Stimulated activated CD8-positive, alpha-beta memory T cell treated with anti-CD3 and anti-CD28 coated beads, Interleukin-4, amount 100 ng/mL, for 1 hour (primary cell): Measurements from ENCODE around the gene NANOS1.

Source experiments
- DNase-seq, 2 donors: peaks; one replicate each; pipeline ENCODE4 v3.0.0-alpha.2; 2020; ENCODE audit warnings: low read depth in 2 of 2, low spot score in 1 of 2

Gene NANOS1

DNA sequence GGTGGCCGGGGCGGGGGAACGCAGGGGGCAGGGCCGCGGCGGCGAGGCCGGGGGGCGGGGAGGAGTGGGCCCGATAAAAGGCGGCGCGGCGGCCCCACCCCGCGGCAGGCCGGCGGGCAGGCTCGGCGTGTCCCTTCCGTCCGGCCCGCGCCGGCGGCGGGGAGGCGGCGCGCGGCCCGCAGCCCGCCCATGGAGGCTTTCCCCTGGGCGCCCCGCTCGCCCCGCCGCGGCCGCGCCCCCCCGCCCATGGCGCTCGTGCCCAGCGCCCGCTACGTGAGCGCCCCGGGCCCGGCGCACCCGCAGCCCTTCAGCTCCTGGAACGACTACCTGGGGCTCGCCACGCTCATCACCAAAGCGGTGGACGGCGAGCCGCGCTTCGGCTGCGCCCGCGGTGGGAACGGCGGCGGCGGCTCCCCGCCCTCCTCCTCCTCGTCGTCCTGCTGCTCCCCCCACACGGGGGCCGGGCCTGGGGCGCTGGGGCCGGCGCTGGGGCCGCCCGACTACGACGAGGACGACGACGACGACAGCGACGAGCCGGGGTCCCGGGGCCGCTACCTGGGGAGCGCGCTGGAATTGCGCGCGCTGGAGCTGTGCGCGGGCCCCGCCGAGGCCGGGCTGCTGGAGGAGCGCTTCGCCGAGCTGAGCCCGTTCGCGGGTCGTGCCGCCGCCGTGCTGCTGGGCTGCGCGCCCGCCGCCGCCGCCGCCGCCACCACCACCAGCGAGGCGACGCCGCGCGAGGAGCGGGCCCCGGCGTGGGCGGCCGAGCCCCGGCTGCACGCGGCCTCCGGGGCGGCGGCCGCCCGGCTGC is at the start of gene NANOS1:
TSS of gene NANOS1 (plus strand) at position 102 of the 808 bp plus-strand sequence. CDS start at position 190, 88 bp downstream.
- no peak for DNase-seq

GRCh38 chr10:118980135-118980865 is 49.2 kb upstream of the NANOS1 start:
- DNase-seq = no peak

DNA sequence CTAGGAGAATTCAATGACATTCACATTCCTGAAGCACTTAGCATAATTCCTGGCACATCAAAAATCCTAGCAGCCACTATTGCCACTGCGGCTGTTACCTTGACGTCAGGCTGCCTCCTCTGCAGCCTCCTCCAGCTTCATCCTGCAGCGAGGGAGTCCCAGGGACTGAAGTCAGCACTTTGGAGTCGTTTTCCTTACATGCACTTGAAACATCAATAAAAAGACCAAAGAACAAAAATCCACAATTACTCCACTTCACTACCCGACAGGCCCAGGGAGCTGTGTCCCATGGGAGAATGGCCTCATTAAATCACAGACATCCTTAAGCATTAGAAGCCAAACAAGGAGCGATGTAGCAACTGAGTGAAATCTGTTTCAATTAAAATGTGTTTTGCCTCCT is 48.6 kb upstream of the NANOS1 start:
- no peak for DNase-seq

GRCh38 chr10:118981946-118982345 is 47.6 kb upstream of the NANOS1 start:
- no peak for DNase-seq

DNA sequence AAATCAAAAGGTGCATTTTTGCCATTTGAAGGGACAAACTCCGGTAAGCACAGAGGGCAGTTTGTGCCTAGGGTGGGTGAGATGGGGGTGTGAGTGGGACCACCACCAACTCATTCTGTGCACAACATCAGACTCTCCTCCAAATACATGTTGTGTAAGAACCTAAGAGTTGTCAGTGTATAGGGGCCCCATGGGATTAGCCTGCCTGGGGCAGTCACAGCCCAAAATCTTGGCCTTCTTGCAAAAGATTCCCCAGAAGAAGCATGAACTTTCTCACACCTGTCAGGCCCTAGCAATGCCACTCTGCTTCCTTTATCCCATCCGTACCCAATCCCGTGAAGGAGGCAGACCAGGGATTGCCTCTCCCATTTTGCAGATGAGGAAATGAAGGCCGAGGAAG is 47.1 kb upstream of the NANOS1 start:
- DNase-seq = no peak

DNA sequence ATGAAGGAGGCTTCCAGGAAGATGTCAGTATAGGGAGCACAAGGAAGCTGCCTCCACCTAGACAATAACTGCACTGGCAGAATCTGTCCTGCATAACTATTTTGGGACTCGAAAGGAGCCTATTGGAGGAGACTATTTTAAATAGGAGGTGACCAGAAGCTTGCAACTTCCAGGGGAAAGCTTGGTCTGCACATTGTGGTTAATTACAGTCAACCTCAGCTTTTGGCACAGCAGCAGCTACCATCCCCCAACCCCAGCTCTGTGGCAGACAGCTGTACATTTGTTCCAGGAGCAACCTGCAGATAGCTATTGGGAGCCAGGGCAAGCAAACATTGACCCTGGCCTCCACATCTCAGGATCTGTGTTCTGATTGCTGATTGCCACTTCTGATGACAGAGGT is 46.3 kb upstream of the NANOS1 start:
- no peak for DNase-seq

DNA sequence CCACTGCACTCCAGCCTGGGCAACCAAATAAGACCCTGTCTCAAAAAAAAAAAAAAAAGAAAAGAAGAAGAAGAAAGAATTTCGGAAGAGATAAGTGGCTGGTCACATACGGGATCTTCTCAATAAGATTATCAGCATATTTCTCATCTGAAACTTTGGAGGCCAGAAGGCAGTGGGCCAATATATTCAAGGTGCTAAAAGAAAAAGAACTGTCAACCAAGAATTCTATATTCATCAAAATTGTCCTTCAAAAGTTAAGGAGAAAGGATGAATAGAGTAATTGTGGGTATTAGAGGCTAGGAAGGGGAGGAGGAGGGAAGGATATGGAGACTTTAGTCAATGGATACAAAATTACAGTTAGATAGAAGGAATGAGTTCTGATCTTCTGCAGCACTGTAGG is 43.9 kb upstream of the NANOS1 start:
- no peak for DNase-seq

DNA sequence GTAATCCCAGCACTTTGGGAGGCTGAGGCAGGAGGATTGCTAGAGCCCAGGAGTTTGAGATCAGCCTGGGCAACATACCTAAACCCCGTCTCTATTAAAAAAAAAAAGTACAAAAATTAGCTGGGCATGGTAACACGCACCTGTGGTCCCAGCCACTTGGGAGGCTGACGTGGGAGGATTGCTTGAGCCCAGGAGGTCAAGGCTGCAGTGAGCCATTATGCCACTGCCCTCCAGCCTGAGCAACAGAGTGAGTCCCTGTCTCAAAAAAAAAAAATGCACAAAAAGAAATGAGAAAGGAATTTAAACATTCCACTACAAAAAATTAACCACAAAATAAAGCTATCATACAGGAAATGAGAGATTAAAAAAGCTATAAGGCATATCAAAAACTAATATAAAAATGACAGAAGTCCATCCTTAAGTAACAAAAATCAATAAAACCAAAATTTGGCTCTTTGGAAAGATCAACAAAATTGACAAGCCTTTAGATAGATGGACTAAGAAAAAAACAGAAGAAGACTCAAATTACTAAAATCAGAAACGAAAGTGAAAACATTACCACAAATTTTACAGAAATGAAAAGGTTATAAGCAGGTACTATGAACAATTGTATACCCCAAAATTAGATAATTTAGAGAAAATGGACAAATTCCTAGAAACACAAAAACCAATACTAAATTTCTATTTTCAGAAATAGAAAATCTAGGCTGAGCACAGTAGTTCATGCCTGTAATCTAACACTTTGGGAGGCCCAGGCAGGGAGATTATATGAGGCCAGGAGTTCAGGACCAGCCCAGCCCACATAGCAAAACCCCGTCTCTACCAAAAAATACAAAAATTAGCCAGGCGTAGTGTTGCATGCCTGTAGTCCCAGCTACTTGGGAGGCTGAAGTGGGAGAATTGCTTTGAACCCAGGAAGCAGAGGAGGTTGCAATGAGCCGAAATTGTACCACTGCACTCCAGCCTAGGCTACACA is 42.4 kb upstream of the NANOS1 start:
- no peak for DNase-seq

GRCh38 chr10:118990326-118990725 is 39.2 kb upstream of the NANOS1 start:
- no peak for DNase-seq

DNA sequence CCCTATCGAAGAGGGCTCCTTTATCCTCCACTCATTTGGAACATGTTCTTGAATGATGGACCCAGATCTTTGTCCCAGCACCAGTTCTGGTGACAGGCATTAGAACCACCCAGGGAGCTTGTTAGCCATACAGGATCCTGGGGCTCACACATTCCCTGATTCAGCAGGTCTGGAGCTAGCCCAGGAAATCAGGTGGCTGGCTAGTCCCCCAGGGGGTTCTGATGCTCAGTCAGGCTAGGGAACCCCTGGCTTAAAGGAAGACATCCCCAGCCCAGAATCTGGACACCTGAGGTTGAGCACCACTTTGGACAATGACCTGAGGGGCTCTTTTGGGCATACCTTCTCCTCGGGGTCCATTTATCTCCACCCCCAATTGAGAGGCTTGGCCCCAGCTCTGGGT is 37.0 kb upstream of the NANOS1 start:
- DNase-seq = no peak

DNA sequence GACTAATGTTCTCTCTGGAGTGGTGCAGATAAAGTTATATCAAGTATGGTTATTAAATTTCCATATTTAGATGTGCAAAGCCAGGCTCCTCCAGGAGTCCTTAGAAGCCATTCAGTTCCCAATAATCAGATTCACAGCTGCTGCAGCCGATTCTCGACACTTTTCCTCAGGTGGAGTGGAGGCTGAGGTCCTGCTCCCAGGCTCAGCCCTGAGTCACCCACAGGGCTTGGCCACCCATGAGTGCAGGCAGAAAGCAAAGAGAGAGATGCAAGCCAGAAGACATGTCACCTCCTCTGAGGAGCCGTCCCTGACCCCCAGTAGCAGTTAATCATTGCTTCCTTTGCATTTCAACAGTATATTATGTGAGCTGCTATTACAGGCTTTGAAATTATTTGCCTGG is 36.3 kb upstream of the NANOS1 start:
- DNase-seq = no peak

GRCh38 chr10:118994321-118994720 is 35.2 kb upstream of the NANOS1 start:
- no peak for DNase-seq

- DNase-seq = no peak
These were observed 33.8 kb upstream of the NANOS1 start for GRCh38 chr10:118995739-118996138.

DNA sequence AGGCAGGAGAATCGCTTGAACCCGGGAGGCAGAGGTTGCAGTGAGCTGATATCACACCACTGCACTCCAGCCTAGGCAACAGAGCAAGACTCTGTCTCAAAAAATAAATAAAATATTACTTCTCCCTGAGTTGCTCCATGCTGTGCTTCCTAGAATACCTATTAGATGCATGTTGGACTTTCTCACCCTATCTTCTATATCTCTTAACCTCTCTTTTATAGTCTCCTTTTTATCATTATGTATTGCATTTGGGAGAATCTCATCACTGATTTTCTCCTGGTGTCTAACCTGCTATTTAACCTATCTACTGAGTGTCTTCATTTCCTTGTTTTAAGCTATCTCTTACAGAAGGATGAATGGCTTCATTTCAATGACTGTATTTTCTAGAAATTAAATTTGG is 32.1 kb upstream of the NANOS1 start:
- DNase-seq = no peak

DNA sequence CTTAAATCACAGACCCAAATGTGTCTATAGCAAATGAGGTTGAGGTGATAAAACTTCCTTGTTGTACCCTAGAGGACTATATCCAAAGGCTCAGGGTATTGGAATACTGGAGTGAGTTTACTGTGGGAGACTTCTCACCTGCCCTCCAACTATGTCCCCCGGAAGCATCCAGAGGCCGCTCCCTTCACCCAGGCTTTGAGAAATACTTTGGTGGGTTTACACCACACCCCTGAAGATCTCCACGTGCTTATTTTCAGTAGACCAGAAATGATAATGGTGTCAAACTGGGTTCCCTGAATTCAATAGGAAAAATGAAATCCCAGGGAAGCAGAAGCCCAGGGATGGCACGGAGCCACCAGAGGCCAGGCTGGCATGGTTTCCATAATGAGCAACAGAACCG is 31.3 kb upstream of the NANOS1 start:
- DNase-seq = no peak

DNA sequence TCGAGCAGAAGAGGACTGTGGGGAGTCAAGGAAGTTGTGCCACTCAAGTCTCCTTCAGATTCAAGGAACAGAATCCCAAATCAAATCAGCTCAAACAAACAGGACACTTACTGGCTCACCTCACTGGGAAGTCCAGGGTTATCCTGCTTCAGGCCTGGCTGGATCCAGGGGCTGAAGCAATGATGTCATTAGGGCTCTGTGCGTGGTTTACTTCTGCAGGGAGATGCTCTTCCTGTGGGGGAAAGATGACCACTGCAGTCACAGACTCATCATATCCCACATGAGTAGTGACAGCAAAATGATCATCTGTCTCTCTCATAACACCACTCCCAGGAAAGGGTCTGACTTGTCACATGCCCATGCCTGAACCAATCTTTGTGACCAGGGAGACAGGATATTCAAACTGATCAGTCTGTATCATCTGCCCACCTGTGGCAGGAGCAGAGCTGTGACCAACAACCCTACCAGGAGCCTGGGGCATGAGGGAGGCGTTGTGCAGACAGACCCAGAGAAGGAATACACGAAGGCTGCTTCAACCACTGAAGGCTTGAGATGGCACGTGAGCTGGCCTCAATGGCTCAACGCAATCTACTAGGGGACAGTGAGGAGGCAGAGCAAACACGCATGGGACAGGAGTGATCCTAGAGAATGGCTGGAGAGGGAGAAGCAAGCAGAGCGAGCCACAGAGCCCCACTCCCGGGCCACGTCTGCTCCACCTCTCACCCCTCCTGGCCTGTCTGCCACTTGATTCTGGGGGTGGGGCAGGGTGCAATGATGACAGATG is 27.6 kb upstream of the NANOS1 start:
- no peak for DNase-seq

DNA sequence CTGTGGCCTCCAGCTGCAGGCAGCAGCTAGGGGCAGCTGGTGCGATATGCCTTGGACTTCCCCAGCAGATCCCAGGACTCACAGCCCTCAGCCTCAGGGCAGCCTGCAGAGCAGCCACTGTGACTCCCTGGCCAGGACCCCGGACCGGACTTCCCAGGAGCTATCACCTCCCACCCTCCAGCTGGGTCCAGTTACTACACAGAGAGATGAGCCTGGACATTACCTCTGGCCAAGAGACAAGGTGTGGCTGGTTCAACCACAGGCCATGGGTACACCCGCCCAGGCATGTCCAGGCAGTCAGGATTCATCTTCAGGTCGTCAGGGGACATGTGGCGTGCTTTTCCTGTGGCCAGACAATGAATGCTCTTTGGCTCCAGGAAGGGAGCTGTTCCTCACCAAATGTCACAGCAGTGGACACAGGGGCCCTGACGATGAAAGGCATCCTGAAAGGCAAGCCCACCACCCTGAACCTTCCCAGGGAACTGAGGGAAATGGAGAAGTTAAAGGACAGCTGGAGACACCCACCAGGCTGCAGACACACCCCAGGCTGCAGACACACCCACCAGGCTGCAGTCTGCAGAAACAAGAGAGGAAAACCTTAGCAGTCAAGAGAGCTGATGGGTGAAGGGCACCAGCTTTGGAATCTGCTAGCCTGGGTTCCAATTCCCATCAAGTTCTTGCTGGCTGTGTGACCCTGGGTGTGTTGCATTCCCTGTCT is 25.8 kb upstream of the NANOS1 start:
- DNase-seq = no peak

DNA sequence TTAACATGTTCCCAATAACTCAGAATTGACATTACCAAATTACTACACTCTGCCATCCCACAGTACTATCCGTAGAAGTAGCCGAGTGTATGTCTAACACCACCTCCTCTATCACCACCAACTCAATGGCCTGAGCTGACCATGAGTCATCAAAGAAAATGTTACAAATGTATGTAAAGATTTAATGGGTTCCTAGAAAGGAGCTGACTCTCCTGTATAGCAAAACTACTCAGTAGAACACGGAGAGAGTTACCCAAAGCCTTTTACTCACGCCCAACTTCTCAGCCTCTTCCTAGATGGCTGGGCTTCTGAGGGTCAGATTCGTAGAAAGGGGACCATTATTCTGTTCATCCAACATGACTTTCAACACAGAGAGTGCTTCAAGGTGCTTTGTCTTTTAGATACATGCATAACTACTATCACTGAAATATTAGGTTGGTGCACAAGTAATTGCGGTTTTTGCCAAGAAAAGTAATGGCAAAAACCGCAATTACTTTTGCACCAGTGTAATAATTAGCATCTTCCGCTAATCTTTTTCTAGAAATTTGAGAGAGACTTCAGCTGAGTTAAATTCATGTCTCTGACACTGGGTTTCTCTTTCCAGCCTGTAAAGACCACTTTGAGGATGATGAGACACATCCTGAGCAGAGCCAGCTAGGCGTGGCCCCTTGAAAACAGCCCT is 24.0 kb upstream of the NANOS1 start:
- DNase-seq = no peak

- DNase-seq = no peak
These were observed 22.9 kb upstream of the NANOS1 start for GRCh38 chr10:119006451-119007210.
